A673 (cell line): Measurements from ENCODE around the gene PECR. TPM values are rescaled to one million over a fixed set of nuclear protein-coding genes. Genes with fewer than 3 reads are reported as not detected.
A peak's percentile ranks its signal among the peaks of the same experiment; 100 is the strongest.

Experiments used
- BruUV-seq: library from RNA; stranded (reverse); fragments of 400-500 nt; replicated peaks from 2 replicates; lab custom pipeline; 2021; lab: Mats Ljungman, UMichigan
- CTCF ChIA-PET: fragments of 300-600 bp; sonication (Branson Sonifier 250); formaldehyde crosslinking; loops from one replicate; lab custom pipeline; 2022; ENCODE audit warnings: antibody characterized with exemption; lab: Charles Lee
- POLR2A ChIA-PET: fragments of 300-600 bp; sonication (Branson Sonifier 250); formaldehyde crosslinking; loops from one replicate; lab custom pipeline; 2022; ENCODE audit warnings: antibody characterized with exemption; ENCODE audit not compliant: low non-redundant PET; lab: Charles Lee
- DNase-seq: peaks from one replicate; pipeline ENCODE4 v3.0.0-alpha.2; 2015; ENCODE audit warnings: low spot score
- H3K27ac ChIP-seq: fragments of 200-600 bp; sonication (generic); 2 replicates; pipeline ENCODE4 v1.5.1; 2016; ENCODE audit warnings: mixed run types, low read depth, mild to moderate bottlenecking, mixed read lengths, antibody characterized with exemption, low read length; ENCODE audit not compliant: poor library complexity, severe bottlenecking
- H3K27me3 ChIP-seq: fragments of 200-600 bp; sonication (generic); replicated peaks from 2 replicates; pipeline ENCODE4 v1.6.1; 2017; ENCODE audit warnings: mixed run types, low read depth, mild to moderate bottlenecking, mixed read lengths, antibody characterized with exemption, low read length; ENCODE audit not compliant: insufficient read depth, poor library complexity
- H3K36me3 ChIP-seq: fragments of 200-600 bp; sonication (generic); 2 replicates; pipeline ENCODE4 v1.6.1; 2016; ENCODE audit warnings: mixed run types, mild to moderate bottlenecking, mixed read lengths, antibody characterized with exemption, low read length; ENCODE audit not compliant: insufficient read depth, poor library complexity, severe bottlenecking
- H3K4me1 ChIP-seq: fragments of 200-600 bp; sonication (generic); 2 replicates; pipeline ENCODE4 v1.6.1; 2017; ENCODE audit warnings: mixed run types, mild to moderate bottlenecking, mixed read lengths, antibody characterized with exemption, low read length; ENCODE audit not compliant: insufficient read depth, poor library complexity, severe bottlenecking
- H3K4me3 ChIP-seq: fragments of 200-600 bp; sonication (generic); 2 replicates; pipeline ENCODE4 v1.5.1; 2016; ENCODE audit warnings: low read depth, mixed run types, mild to moderate bottlenecking, mixed read lengths, low read length; ENCODE audit not compliant: poor library complexity, severe bottlenecking
- H3K9me3 ChIP-seq: fragments of 200-600 bp; sonication (generic); 2 replicates; pipeline ENCODE4 v1.6.1; 2016; ENCODE audit warnings: mixed run types, low read depth, mild to moderate bottlenecking, mixed read lengths, antibody characterized with exemption, low read length; ENCODE audit not compliant: poor library complexity, severe bottlenecking
- EZH2 ChIP-seq: fragments of 200-600 bp; sonication (generic); IDR thresholded peaks from 2 replicates; pipeline ENCODE4 v1.6.1; 2017; ENCODE audit warnings: borderline replicate concordance, low read depth, mild to moderate bottlenecking, mixed read lengths, antibody characterized with exemption, low read length; ENCODE audit not compliant: poor library complexity, severe bottlenecking
- intact Hi-C: fragments of 100-400 bp; cut with micrococcal nuclease; formaldehyde crosslinking; loops from one replicate; pipeline ENCODE4 v1.10.0; 2022; ENCODE audit not compliant: unreplicated experiment
- total RNA-seq: library from RNA; stranded (reverse); gene quantifications from 2 replicates; pipeline ENCODE4 v1.2.3, GENCODE V29; 2021
- TF ChIP-seq, protein P1 (sequence below): fragments of 300-800, 200-600 bp; sonication (generic); conservative IDR thresholded peaks from 2 replicates; pipeline ENCODE4 v1.5.1; 2017; ENCODE audit warnings: low read depth, mild to moderate bottlenecking, antibody characterized with exemption, low read length, moderate library complexity, mixed read lengths

Gene PECR
- total RNA-seq, 1 experiment from 2014 or later, result 19.7 TPM

DNA sequence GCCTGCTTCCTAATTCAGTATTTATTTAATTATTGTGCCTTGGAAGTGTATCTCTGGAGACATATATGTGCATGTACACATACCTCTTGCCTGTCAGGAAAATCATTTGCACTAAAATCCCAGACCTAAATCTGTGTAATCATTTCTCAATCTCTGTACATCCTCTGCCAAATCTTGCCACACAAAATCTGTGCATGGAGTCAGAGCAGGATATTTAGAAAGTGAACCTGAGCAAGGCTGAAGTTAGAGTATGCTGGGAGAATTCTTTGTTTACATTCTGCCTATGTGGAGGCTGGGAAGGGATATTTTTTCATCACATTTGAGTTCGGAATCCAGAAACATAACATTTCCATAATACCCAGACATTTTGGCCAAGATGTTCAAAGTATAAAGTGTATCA lies 36.9 kb upstream of the PECR start:
- H3K9me3 ChIP-seq, result no peaks in the 10 kb centered on the region
- no TSS peak for BruUV-seq
- H3K27ac ChIP-seq, result peak overlapping the region; percentile 44
- no peak for DNase-seq
- POLR2A ChIA-PET, result no interaction called here
- intact Hi-C loops, result no loop called here
- no peak for TF ChIP-seq EZH2
- TF ChIP-seq, protein P1, sequence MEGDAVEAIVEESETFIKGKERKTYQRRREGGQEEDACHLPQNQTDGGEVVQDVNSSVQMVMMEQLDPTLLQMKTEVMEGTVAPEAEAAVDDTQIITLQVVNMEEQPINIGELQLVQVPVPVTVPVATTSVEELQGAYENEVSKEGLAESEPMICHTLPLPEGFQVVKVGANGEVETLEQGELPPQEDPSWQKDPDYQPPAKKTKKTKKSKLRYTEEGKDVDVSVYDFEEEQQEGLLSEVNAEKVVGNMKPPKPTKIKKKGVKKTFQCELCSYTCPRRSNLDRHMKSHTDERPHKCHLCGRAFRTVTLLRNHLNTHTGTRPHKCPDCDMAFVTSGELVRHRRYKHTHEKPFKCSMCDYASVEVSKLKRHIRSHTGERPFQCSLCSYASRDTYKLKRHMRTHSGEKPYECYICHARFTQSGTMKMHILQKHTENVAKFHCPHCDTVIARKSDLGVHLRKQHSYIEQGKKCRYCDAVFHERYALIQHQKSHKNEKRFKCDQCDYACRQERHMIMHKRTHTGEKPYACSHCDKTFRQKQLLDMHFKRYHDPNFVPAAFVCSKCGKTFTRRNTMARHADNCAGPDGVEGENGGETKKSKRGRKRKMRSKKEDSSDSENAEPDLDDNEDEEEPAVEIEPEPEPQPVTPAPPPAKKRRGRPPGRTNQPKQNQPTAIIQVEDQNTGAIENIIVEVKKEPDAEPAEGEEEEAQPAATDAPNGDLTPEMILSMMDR, result no peak
- peaks cover 87% of the 10 kb centered on the region for H3K36me3 ChIP-seq
- H3K27me3 ChIP-seq, result no peaks in the 10 kb centered on the region
- no peak overlapping the region for H3K4me3 ChIP-seq
- H3K4me1 ChIP-seq, result peaks cover 56% of the 10 kb centered on the region
- CTCF ChIA-PET, result no interaction called here

DNA sequence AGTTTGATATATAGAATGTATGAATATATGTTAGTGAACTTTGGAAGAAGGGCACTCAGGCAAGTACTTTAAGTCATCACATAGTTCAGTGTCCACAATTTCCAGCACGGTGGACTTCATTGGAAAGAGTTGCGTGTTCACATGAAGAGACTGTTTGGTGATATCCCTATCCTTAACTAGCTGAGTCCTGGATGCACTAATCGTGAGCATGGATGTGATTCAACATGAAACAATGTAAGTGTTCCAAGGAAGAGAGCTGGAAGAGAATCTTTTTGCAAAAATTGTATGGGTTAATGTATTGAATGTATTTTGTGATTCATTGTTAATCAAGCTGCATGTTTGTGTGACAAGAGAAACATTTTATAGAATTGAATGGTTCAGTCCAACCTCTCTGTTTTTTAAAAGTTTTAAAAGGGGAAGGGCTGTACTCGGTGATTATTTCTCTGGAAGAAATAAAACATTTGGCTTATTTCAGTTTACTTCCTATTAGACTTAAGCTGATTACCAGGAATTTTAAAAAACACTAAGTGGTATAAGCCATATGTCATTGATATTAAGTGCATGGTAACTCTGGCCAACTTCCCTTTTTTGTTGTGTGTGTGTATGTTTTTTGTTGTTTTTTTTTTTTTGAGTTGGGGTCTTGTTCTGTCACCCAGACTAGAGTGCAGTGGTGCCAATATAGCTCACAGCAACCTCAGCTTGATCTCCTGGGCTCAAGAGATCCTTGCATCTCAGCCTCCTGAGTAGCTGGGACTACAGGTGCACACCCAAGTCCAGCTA lies 36.1 kb upstream of the PECR start:
- Histone ChIP-seq H3K4me3 (no peak overlapping the region), H3K27ac (peak overlapping the region; percentile 44), H3K4me1 (peaks cover 56% of the 10 kb centered on the region), H3K27me3 (no peaks in the 10 kb centered on the region), H3K9me3 (no peaks in the 10 kb centered on the region), H3K36me3 (peaks cover 87% of the 10 kb centered on the region)
- TF ChIP-seq EZH2, result no peak
- TF ChIP-seq, protein P1, result no peak
- ChIA-PET POLR2A (no interaction called here), CTCF (no interaction called here)
- DNase-seq, result no peak
- intact Hi-C loops, result no loop called here
- BruUV-seq, result no TSS peak

DNA sequence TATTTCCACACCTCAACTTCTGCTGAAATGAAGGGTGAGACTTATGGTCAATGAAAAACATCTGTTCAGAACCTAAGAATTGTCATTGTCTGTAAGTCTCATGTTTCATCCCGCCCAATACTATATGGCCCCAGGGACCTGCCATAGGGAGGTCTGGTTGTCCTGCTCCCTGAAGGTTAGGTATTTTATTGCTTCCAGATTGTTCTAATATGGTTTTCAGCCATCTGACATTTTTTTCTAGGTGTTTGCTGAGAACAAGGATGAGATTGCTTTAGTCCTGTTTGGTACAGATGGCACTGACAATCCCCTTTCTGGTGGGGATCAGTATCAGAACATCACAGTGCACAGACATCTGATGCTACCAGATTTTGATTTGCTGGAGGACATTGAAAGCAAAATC lies 34.8 kb upstream of the PECR start:
- H3K27ac ChIP-seq, result peak overlapping the region; percentile 96
- CTCF ChIA-PET, result no interaction called here
- H3K36me3 ChIP-seq, result peaks cover 87% of the 10 kb centered on the region
- no TSS peak for BruUV-seq
- no peaks in the 10 kb centered on the region for H3K9me3 ChIP-seq
- H3K4me3 ChIP-seq, result no peak overlapping the region
- TF ChIP-seq, protein P1, result no peak
- TF ChIP-seq EZH2, result no peak
- no peaks in the 10 kb centered on the region for H3K27me3 ChIP-seq
- no peak for DNase-seq
- peaks cover 63% of the 10 kb centered on the region for H3K4me1 ChIP-seq
- intact Hi-C loops, result no loop called here
- POLR2A ChIA-PET, result no interaction called here
